Head of caudate nucleus (tissue), 42 donors: Measurements from ENCODE around the gene ZNF280B.

Source experiments
- DNase-seq, 42 donors: peaks; one replicate each; pipeline versions ENCODE4 v3.0.0 to v3.0.0-alpha.2; 2020 to 2021; ENCODE audit warnings: mixed read lengths in 7 of 42
- intact Hi-C: fragments of 100-400 bp; cut with DNase I; formaldehyde crosslinking; loops from one replicate; pipeline ENCODE4 v1.15.0; 2022

Gene ZNF280B, protein sequence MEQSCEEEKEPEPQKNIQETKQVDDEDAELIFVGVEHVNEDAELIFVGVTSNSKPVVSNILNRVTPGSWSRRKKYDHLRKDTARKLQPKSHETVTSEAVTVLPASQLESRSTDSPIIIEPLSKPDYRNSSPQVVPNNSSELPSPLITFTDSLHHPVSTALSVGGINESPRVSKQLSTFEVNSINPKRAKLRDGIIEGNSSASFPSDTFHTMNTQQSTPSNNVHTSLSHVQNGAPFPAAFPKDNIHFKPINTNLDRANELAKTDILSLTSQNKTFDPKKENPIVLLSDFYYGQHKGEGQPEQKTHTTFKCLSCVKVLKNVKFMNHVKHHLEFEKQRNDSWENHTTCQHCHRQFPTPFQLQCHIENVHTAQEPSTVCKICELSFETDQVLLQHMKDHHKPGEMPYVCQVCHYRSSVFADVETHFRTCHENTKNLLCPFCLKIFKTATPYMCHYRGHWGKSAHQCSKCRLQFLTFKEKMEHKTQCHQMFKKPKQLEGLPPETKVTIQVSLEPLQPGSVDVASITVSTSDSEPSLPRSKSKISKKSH

DNA sequence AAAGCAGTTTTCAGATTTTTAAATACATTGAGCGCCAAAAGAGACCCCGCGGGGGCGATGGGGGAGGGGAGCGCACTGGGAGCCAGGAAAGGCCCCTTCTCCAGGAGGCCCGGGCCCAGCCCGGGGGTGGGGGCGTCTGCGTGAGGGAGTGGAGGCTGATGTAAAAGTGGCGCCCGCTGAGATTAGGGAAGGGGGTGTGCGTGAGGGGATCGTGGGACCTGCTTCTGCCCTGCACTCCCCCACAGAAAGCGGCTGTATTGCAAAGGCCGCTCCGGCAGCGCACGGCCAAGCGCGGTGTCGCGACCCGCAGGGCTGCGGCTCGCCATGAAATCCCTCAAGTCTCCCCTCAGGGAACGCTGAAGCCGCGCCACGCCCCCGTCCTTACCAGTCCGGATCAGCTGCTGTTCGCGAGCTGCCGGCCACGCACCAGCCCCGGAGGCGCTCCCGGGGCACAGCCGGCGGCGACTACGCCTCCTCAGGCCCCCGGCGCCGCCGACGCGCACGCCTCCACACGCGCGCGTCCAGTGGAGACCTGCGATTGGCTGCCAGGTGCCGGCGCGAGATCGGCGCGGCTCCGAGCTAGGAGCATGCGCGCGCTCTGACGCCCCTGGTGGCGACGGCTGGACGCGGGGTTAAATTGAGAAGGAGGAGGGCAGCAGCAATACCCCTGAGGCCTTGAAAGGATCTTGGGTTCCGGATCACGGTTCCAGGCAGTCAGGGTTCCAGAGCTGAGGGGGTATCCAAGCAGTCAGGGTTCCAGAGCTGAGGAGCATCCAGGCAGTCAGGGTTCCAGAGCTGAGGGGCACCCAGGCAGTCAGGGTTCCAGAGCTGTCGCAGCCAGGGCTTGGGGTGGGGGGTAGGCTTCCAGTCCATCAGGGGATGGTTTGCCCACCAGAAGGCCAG lies at the start of gene ZNF280B:
TSS of gene ZNF280B (minus strand) at position 469 of the 903 bp plus-strand sequence. CDS start 19,344 bp downstream, outside the sequence.
- intact Hi-C loops: no loop called here

DNA sequence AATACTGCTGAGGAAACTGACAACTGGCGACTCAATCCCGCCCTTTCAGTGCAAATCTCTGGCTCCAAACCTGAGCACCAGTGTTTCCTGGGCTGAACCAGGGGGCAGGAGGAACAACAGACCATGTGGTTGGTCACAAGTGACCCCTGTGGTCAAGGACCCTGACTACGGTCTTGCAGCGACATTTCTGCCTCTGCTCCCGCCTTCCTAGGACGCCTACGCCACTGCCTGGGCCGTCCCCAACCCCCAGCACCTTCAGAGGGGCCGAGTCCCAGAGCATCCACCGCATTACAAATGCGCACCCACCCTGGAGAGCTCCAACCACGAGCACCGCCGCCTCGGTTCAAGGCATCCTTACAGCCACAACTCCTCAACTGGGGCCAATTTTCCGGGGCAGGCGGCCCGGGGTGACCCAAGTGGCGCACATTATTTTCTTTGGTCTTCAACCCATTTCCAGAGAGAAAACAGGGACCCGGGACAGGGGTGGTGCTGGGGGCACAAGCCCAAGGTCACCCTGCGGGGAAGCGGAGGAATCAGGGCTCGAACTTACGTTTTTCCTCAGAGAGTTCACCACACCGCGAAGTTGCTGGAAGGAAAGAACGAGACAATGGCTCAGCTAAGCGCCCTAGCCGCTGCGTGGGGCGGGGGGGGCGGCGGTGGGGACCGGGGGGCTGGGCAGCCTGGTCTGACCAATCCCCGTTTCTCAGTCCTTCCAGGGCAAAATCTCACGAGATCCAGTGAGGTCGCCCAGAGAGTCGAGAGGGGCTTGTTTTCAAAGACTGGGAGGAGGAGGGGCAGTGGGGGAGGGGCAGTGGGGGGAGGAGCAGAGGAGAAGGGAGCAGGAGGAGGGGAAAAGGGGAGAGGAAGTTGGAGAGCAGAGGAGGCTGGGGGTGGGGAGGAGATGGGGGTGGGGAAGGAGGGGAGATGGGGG lies 48.7 kb upstream of the ZNF280B start:
- no peak for DNase-seq
- intact Hi-C loops: no loop called here

More for the DNA sequence above, at the start of gene ZNF280B:
- DNase-seq: peak; percentile 16 to 87 (median 74)

DNA sequence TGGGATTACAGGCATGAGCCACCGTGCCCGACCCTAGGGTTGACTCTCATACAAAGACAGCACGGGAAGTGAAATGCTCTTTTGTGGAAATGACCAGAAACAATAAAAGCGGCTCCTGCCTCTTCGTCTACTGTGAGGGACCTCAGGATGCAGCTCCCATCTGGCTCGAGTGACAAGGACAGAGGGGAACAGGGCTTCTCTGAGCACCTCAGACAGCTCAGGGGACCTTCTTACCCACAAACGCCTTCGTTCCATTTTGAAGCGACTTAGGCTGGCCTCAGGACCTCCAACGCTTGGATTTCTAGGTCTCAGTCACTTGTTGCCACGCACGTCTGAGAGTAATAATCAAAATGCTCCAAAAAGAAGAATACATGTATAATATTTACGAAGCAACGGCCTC lies 48.0 kb upstream of the ZNF280B start:
- intact Hi-C loops: no loop called here
- DNase-seq: no peak

DNA sequence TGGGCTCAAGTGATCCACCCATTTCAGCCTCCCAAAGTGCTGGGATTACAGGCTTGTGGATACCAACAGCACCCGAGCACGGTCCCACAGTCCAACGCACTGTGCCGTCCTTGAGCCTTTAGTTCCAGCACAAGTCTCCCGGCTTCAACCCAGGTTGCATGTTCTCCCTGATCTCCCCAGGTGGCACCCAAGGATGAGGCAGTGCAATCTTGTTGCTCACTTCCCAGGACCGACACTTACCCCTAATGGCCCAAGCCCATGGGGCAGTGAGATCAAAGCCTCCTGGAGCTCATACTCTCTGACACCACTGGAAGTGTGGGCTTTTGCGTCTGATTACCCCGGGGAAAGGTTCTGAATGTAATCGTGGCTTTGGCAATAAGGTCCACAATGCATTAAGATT lies 47.1 kb upstream of the ZNF280B start:
- intact Hi-C loops: no loop called here

DNA sequence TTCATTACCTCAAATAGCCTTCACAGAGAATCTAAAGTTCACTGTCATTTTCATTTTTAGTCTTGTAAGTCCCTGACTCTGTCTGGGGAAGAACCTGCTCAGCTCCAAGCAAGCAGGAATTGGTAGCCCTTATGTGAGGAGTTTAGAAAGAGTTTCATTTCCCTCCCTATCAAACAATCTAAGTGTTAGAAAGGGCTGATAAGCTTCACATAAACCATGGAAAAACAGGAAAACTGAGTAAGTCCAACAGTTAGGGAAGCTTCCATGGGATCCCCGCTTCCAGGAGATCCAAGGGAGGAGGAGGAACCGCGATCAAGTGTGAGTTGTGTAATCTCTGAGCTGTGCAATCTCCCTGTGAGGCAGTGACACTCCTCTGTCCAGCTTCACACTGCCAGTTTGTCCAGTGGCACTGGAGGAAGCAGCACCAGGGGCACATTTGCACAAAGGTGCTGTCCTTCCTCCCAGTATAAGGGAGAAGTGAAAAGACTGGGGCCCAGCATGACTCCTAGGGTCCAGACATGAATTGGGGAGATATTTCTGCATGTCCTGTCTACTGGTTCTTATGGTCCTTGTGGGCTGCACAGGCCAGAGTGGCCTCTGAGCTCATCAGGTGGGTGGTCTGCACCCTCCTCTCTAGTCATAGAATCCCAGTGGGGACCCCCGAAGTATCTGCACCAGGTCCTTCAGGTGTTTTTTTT lies 46.2 kb upstream of the ZNF280B start:
- intact Hi-C loops: no loop called here
- DNase-seq: no peak

More for the DNA sequence above, 47.1 kb upstream of the ZNF280B start:
- DNase-seq: no peak

DNA sequence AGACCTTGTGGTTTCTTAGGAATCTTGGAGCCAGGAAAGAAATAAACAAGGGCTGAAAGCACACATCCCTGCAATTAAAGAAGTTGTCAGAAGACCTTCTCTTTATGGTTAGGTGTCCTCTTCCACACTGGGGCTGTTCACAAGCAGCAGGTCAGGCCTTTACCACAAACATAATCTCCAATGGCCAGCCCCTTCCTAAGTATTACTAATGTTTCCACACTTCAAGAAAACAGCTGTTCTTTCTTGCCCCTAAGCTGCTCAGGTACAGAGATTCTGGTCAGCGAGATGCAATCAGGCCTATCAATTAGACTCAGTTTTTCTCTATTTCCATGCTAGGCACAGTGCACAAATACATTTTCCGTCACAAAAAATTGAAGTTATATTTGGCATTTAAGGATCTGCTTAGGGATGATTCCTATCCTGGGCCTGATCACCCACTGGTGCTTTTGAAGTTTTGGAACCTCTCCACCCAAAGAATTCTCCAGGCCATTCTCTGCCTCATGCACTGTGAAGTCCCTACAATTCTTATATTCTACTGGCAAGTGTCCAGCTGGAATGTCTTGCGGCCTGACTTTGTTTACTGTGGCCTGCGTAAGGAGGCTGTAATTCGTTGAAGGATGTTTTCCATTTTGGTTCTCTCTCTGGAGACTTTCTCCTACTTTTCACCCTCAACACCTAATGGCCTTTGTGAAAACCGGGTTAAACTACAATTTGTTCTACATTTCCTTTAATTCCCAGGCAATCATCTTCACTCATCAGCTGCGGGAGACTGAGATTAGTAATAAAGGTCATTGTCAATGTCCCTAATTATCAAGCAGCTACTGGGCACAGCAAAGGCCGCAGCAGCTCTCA lies 45.4 kb upstream of the ZNF280B start:
- intact Hi-C loops: no loop called here

DNA sequence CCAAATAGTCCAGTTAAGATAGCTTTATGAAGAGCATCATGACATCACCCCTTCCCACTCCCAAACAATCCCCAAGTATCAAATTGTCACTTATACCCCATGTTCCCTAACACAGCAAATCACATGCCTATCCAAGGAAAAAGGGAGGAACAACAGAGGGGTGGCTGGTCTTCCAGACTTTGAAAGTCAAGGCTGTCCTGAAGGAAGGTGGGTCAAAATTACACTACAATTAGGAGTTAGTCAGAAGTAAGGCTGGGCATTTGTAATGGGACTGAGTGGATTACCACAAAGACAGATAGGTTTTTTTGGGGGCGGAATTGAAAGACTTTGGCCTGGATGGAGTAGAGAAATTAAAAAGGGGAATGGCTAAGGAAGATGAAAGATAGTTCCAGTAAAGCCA lies 44.6 kb upstream of the ZNF280B start:
- intact Hi-C loops: no loop called here
- DNase-seq: no peak

More for the DNA sequence above, 45.4 kb upstream of the ZNF280B start:
- no peak for DNase-seq

DNA sequence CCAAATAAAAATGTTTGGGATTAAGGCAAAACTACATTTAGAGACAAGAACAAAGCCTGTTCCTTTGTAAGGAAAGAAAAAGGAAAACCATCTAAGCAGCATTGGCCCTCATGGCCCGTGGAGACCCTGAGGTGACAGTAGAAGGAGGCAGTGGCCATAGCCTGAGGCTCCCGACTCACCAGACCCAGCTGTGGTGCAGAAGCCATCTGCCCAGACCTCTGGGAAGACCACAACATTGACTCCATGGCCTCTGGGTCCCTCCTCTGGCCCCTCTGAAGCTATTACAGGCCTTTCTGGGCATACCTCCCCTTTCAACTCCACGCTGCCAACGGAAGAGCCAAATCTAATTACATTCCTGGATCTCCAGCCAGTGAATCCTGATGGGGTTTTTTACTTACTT lies 44.1 kb upstream of the ZNF280B start:
- intact Hi-C loops: no loop called here
- no peak for DNase-seq

DNA sequence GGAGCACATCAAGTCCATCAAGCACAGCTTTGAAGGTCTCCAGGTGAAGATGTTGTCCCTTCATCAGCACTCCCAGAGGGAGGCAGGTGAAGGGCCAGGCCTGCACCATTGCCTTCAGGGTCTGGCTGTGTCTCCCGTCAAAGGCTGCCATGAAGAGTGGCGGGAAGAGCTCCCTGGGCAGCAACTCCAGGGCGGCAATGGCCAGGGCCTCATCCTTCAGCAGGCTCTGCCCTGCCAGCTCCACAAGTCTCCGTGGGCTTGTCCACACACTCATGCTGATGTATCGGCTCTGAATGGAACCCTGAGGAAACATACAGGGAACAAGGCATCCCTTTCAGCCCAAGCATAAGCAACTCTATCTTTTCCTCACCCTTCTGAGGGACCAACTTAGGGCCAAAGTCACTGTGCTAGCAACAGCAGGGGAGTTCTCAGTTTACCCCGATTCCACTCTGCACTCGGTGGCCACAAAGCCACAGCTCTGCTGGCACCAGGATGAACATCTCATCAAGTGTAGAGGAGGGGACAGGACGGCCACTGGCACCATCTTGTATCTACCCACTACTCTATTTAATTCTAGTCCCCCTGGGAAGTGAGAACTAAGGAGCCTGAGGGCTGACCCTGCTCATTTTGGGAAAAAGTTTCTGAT lies 42.4 kb upstream of the ZNF280B start:
- intact Hi-C loops: no loop called here
- no peak for DNase-seq

DNA sequence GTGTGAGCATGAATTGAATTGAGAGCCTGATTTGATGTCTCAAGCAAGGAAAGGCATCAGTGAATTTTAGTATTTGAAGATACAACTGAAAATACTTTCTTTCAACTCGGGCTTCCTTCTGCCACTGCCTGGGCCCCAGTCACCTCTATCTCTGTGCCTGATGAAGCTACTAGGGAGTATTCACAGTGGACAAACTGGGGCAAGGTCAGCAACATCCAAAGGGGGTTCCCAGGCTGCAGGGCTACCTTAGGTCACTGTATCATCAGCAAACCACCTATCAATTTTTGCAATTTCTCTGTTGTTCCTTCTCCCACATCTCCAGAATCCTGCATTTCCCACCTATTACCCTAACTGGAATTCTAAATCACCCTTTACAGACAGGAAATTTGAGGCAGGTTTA lies 40.4 kb upstream of the ZNF280B start:
- intact Hi-C loops: no loop called here

DNA sequence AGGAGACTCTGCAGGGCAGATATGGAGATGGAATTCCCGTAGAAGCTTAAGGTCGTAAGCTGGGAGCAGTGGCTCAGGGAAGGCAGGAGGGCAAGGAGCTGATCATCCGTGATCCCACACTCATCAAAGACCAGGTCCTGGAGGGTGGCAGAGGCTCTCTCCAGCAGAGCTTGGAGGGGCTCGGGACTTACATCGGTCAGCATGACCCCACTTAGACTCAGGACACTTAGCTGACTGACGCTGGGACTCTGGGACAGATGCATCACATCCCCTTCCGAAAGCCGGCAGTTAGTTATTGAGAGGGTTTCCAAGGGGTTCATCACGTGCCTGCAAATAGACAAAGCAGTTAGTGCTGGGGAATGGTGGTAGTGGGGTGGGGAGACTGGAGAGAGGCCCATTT lies 39.8 kb upstream of the ZNF280B start:
- intact Hi-C loops: no loop called here
- no peak for DNase-seq

More for the DNA sequence above, 40.4 kb upstream of the ZNF280B start:
- DNase-seq: no peak

DNA sequence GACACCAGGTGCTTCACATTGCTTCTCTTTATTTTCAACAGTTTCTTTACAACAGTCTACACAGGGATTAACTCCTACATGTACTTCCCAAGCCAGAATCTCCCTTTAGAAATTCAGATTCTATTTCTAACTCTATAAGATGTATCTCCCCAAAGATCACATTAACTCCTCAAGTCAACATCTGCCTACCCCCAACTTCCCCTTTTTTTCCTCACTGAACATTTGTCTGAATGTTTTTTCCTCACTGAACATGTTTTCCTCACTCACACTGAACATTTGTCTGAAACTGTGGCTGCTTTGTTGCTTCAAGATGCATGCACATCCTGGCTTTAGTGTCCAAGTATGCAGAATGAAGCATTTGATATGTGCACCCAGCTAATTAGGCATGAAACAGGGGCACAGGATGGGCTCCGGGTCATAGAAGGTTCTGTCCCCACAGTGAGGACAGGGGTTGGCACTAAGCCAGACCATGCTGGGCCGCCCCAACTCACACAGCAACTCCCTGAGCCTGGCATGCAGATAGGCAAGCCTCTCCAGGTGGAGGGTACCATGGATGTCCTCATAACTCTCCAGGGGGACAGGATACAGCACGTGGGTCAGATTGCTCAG lies 39.3 kb upstream of the ZNF280B start:
- DNase-seq: no peak
- intact Hi-C loops: no loop called here

DNA sequence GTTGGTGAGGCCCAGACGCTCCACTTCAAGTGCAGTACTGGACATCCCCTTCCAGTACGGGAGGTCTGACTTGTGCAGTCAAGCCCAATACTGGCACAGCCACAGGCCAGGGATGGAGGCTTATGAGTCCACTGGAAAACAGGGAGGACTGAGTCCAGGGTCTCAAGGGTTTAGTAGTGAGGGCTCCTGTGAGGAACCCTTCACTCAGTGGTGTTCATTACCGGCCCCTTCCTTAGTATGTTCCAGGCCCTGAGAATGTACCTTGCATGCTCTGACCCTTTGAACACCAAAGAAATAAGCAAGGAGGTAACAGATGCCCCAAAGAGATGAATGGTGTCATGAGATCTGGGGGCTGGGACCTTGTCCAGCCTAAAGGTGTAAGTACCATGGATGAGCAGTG lies 38.7 kb upstream of the ZNF280B start:
- DNase-seq: no peak
- intact Hi-C loops: no loop called here

DNA sequence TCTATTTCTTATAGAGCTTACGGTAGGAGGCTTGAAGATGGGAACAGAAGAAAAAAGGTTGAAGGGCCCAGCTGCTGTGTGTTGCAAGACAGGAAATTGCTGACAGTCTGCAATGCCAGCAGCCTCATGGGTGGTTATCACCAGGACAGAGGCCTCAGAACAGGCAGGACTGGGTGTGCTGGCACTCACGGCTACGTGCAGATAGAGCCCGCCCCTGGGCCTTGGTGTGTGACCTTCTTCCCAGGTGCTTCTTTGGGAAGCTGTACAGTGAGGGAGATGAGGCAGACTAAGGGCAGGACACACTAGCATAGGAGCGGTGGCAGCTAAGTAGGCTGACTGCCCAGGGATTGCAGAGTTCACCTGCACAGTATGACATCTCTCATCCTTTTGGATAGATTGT lies 37.9 kb upstream of the ZNF280B start:
- intact Hi-C loops: no loop called here
- peak in 19 of 42 donors; percentile 3 to 46 (median 12) for DNase-seq

DNA sequence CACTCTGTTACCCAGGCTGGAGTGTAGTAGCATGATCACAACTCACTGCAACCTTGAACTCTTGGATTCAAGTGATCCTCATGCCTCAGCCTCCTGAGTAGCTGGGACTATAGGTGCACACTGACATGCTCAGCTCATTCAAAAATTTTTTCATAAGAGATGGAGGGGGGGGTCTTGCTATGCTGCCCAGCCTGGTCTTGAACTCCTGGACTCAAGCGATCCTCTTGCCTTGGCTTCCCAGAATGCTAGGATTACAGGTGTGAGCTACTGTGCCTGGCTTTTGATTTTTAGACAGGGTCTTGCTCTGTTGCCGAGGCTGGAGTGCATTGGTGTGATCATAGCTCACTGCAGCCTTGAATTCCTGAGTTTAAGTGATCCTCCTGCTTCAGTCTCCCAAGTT lies 36.5 kb upstream of the ZNF280B start:
- DNase-seq: no peak
- intact Hi-C loops: no loop called here

DNA sequence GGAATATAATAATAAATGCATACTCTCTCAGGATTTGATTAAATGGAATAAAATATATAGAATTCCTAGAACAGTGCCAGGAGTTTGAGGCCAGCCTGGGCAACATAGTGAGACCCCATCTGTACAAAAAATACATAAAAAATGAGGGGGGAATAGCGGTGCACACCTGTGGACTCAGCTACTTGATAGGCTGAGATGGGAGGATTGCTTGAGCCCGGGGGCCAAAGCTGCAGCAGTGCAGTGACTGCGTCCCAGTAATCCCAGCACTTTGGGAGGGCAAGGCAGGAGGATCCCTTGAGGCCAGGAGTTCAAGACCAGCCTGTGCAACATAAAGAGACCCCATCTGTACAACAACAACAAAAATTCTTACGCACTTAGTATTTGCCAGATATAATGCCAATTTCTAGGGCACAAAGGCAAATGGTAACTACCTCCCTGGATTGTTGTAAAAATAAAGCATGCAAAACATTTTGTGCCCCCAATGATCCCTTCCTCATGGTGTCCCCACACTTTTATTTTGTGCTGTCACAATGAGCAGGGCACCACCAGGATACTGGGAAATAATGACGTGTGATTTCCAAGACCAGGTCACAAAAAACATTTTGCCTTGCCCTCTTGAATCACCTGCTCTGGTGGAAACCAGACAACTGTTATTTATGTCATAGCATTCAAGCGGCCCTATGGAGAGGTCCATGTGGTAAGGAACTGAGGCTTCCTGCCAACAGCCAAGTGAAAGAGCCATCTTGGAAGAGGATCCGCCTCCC lies 29.9 kb upstream of the ZNF280B start:
- intact Hi-C loops: no loop called here

More for the DNA sequence above, 29.9 kb upstream of the ZNF280B start:
- no peak for DNase-seq
